WERI-Rb-1 (cell line): ENCODE results near the gene OR2T35.

Source experiments
- DNase-seq: peaks from one replicate; pipeline ENCODE4 v3.0.0-alpha.2; 2020
- H3K27ac ChIP-seq: fragments of 250-450 bp; sonication (Bioruptor Pico); 2 replicates; pipeline ENCODE4 v1.5.1; 2020; ENCODE audit warnings: mild to moderate bottlenecking, moderate library complexity
- H3K27me3 ChIP-seq: fragments of 250-450 bp; sonication (Bioruptor Pico); 2 replicates; pipeline ENCODE4 v1.5.1; 2021; ENCODE audit warnings: mild to moderate bottlenecking, low read depth, moderate library complexity; ENCODE audit not compliant: insufficient read depth, severe bottlenecking
- H3K36me3 ChIP-seq: fragments of 250-450 bp; sonication (Bioruptor Pico); 2 replicates; pipeline ENCODE4 v1.5.1; 2020; ENCODE audit warnings: mild to moderate bottlenecking, moderate library complexity
- H3K4me3 ChIP-seq: 2 replicates; pipeline ENCODE4 v1.5.1; 2011; ENCODE audit warnings: low read depth, mild to moderate bottlenecking, control low read depth, low read length
- H3K9me3 ChIP-seq: fragments of 250-450 bp; sonication (Bioruptor Pico); 2 replicates; pipeline ENCODE4 v1.5.1; 2021; ENCODE audit warnings: mild to moderate bottlenecking, moderate library complexity; ENCODE audit not compliant: severe bottlenecking
- TF ChIP-seq, protein P1 (sequence below): IDR thresholded peaks from 2 replicates; pipeline ENCODE4 v1.5.1; 2011; ENCODE audit warnings: low read depth, mild to moderate bottlenecking, control low read depth, inconsistent platforms, low read length

The OR2T35 gene

DNA sequence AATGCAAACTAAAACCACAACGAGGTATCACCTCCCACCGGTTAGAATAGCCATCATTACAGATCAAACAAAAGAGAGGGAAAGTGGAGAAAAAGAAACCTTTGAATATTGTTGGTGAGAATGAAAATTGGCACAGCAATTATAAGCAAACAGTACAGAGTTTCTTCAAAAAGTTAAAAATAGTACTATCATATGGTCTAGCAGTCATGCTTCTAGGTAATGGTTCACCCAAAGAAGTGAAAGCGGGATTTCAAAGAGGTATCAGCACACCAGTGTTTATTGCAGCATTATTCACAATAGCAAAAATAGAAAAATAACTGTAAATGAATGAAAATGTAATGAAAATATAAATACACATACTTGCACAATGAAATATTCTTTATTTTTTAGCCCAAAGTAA is 55.7 kb downstream of the OR2T35 start:
- Histone ChIP-seq H3K27me3 (peaks cover 36% of the 10 kb centered on the region), H3K4me3 (no peak overlapping the region), H3K27ac (no peak overlapping the region), H3K36me3 (no peaks in the 10 kb centered on the region), H3K9me3 (no peaks in the 10 kb centered on the region)
- TF ChIP-seq, protein P1, sequence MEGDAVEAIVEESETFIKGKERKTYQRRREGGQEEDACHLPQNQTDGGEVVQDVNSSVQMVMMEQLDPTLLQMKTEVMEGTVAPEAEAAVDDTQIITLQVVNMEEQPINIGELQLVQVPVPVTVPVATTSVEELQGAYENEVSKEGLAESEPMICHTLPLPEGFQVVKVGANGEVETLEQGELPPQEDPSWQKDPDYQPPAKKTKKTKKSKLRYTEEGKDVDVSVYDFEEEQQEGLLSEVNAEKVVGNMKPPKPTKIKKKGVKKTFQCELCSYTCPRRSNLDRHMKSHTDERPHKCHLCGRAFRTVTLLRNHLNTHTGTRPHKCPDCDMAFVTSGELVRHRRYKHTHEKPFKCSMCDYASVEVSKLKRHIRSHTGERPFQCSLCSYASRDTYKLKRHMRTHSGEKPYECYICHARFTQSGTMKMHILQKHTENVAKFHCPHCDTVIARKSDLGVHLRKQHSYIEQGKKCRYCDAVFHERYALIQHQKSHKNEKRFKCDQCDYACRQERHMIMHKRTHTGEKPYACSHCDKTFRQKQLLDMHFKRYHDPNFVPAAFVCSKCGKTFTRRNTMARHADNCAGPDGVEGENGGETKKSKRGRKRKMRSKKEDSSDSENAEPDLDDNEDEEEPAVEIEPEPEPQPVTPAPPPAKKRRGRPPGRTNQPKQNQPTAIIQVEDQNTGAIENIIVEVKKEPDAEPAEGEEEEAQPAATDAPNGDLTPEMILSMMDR, result no peak
- no peak for DNase-seq
